HG03025 (cell line): ENCODE measurements around the gene LGALS4.
"Not testable (repeated sequence)": the region's sequence is repeated elsewhere in the genome, so short reads cannot be mapped to it uniquely, and the experiment has no call there.

Source experiments
- ATAC-seq: cut with Tn5 transposase; IDR thresholded peaks from one replicate; pipeline ENCODE4 v1.9.1; 2021; ENCODE audit warnings: mild to moderate bottlenecking, moderate library complexity; ENCODE audit not compliant: unreplicated experiment, low FRiP score

Gene LGALS4

GRCh38 chr19:38812841-38813320 is at the start of gene LGALS4:
LGALS4 (minus strand) TSS chr19:38812945; CDS start chr19:38812886, 59 bp downstream.
- ATAC-seq, result no peak

GRCh38 chr19:38861368-38861767 is 48.6 kb upstream of the LGALS4 start:
- ATAC-seq, result no peak

- ATAC-seq, result not testable (repeated sequence)
These were observed 47.0 kb upstream of the LGALS4 start for GRCh38 chr19:38859631-38860204.

GRCh38 chr19:38856813-38857212 is 44.1 kb upstream of the LGALS4 start:
- ATAC-seq, result no peak

- not testable (repeated sequence) for ATAC-seq
These were observed 43.0 kb upstream of the LGALS4 start for GRCh38 chr19:38855751-38856150.

GRCh38 chr19:38854961-38855360 is 42.2 kb upstream of the LGALS4 start:
- not testable (repeated sequence) for ATAC-seq

- ATAC-seq, result no peak
These were observed 40.5 kb upstream of the LGALS4 start for GRCh38 chr19:38853214-38853613.

GRCh38 chr19:38852231-38853044 is 39.7 kb upstream of the LGALS4 start:
- no peak for ATAC-seq

- ATAC-seq, result peak; percentile 21
These were observed 39.0 kb upstream of the LGALS4 start for GRCh38 chr19:38851622-38852230.

GRCh38 chr19:38850976-38851621 is 38.4 kb upstream of the LGALS4 start:
- ATAC-seq, result no peak

GRCh38 chr19:38850436-38850975 is 37.8 kb upstream of the LGALS4 start:
- peak; percentile 64 for ATAC-seq

- peak; percentile 52 for ATAC-seq
These were observed 37.2 kb upstream of the LGALS4 start, which contains the start of gene HNRNPL for GRCh38 chr19:38849860-38850435. HNRNPL (minus strand) TSS chr19:38849986; CDS start chr19:38849966, 20 bp downstream.

- peak; percentile 13 for ATAC-seq
These were observed 36.6 kb upstream of the LGALS4 start for GRCh38 chr19:38849147-38849859.

GRCh38 chr19:38848299-38849146 is 35.8 kb upstream of the LGALS4 start:
- ATAC-seq, result no peak

GRCh38 chr19:38846097-38846496 is 33.4 kb upstream of the LGALS4 start:
- no peak for ATAC-seq

- no peak for ATAC-seq
These were observed 32.8 kb upstream of the LGALS4 start for GRCh38 chr19:38845374-38846024.

- no peak for ATAC-seq
These were observed 31.4 kb upstream of the LGALS4 start for GRCh38 chr19:38844093-38844686.
